KOPT-K1 (cell line): ENCODE measurements around the gene S100B.
A peak's percentile ranks its signal among the peaks of the same experiment; 100 is the strongest.

Experiments used
- H3K27ac ChIP-seq: fragments of 200-600 bp; sonication (generic); 2 replicates; pipeline ENCODE4 v1.5.1; 2016; ENCODE audit warnings: antibody characterized with exemption, mild to moderate bottlenecking, low read depth, low read length; ENCODE audit not compliant: poor library complexity, severe bottlenecking
- H3K36me3 ChIP-seq: fragments of 200-600 bp; sonication (generic); 2 replicates; pipeline ENCODE4 v1.5.1; 2017; ENCODE audit warnings: antibody characterized with exemption, mild to moderate bottlenecking, low read length, moderate library complexity; ENCODE audit not compliant: insufficient read depth
- H3K9me3 ChIP-seq: fragments of 200-600 bp; sonication (generic); 2 replicates; pipeline ENCODE4 v1.5.1; 2017; ENCODE audit warnings: antibody characterized with exemption, low read length, mild to moderate bottlenecking; ENCODE audit not compliant: insufficient read depth, poor library complexity, severe bottlenecking

S100B gene

GRCh38 chr21:46564391-46564790 lies 40.5 kb downstream of the S100B start:
- Histone ChIP-seq H3K36me3 (peaks cover 88% of the 10 kb centered on the region), H3K27ac (no peak overlapping the region), H3K9me3 (no peaks in the 10 kb centered on the region)

GRCh38 chr21:46562964-46563607 lies 41.8 kb downstream of the S100B start:
- Histone ChIP-seq H3K27ac (no peak overlapping the region), H3K36me3 (peaks cover 78% of the 10 kb centered on the region), H3K9me3 (no peaks in the 10 kb centered on the region)

GRCh38 chr21:46562472-46562871 lies 42.4 kb downstream of the S100B start:
- peaks cover 78% of the 10 kb centered on the region for H3K36me3 ChIP-seq
- no peaks in the 10 kb centered on the region for H3K9me3 ChIP-seq
- H3K27ac ChIP-seq, result no peak overlapping the region

- Histone ChIP-seq H3K9me3 (no peaks in the 10 kb centered on the region), H3K36me3 (peaks cover 78% of the 10 kb centered on the region), H3K27ac (peak overlapping the region; percentile 22)
Observed at GRCh38 chr21:46561445-46562090, 43.3 kb downstream of the S100B start.

- peaks cover 74% of the 10 kb centered on the region for H3K36me3 ChIP-seq
- H3K27ac ChIP-seq, result peak overlapping the region; percentile 93
Observed at GRCh38 chr21:46560568-46561444, 44.1 kb downstream of the S100B start.

GRCh38 chr21:46559291-46559983 lies 45.4 kb downstream of the S100B start:
- Histone ChIP-seq H3K36me3 (peaks cover 73% of the 10 kb centered on the region), H3K27ac (peak overlapping the region; percentile 93), H3K9me3 (no peaks in the 10 kb centered on the region)

More at GRCh38 chr21:46560568-46561444, 44.1 kb downstream of the S100B start:
- no peaks in the 10 kb centered on the region for H3K9me3 ChIP-seq

GRCh38 chr21:46557919-46558392 lies 46.9 kb downstream of the S100B start:
- Histone ChIP-seq H3K27ac (peak overlapping the region; percentile 93), H3K36me3 (peaks cover 71% of the 10 kb centered on the region), H3K9me3 (no peaks in the 10 kb centered on the region)

GRCh38 chr21:46557469-46557868 lies 47.4 kb downstream of the S100B start:
- H3K9me3 ChIP-seq, result no peaks in the 10 kb centered on the region
- peak overlapping the region; percentile 93 for H3K27ac ChIP-seq
- peaks cover 66% of the 10 kb centered on the region for H3K36me3 ChIP-seq

GRCh38 chr21:46556802-46557201 lies 48.1 kb downstream of the S100B start:
- Histone ChIP-seq H3K36me3 (peaks cover 66% of the 10 kb centered on the region), H3K27ac (peak overlapping the region; percentile 93)

GRCh38 chr21:46555678-46556077 lies 49.2 kb downstream of the S100B start:
- Histone ChIP-seq H3K9me3 (no peaks in the 10 kb centered on the region), H3K36me3 (peaks cover 58% of the 10 kb centered on the region), H3K27ac (no peak overlapping the region)

More at GRCh38 chr21:46556802-46557201, 48.1 kb downstream of the S100B start:
- H3K9me3 ChIP-seq, result no peaks in the 10 kb centered on the region

- no peaks in the 10 kb centered on the region for H3K9me3 ChIP-seq
- no peak overlapping the region for H3K27ac ChIP-seq
- peaks cover 56% of the 10 kb centered on the region for H3K36me3 ChIP-seq
Observed at GRCh38 chr21:46555225-46555617, 49.7 kb downstream of the S100B start.

- no peaks in the 10 kb centered on the region for H3K9me3 ChIP-seq
- H3K27ac ChIP-seq, result no peak overlapping the region
- H3K36me3 ChIP-seq, result peaks cover 58% of the 10 kb centered on the region
Observed at GRCh38 chr21:46554431-46555224, 50.3 kb downstream of the S100B start.

- H3K27ac ChIP-seq, result no peak overlapping the region
- peaks cover 60% of the 10 kb centered on the region for H3K36me3 ChIP-seq
- no peaks in the 10 kb centered on the region for H3K9me3 ChIP-seq
Observed at GRCh38 chr21:46553993-46554392, 50.9 kb downstream of the S100B start.

GRCh38 chr21:46552865-46553379 lies 52.0 kb downstream of the S100B start:
- Histone ChIP-seq H3K27ac (no peak overlapping the region), H3K9me3 (no peaks in the 10 kb centered on the region), H3K36me3 (peaks cover 67% of the 10 kb centered on the region)
